Measurements from ENCODE around the gene PCDH9. TPM values are rescaled to one million over a fixed set of nuclear protein-coding genes. Genes with fewer than 3 reads are reported as not detected.

Gene PCDH9
- total RNA-seq, 1 donor from 2014 or later: 10.4 TPM

- H3K36me3 Mint-ChIP-seq (ENCODE audit: low read depth, unreplicated experiment): no peaks in the 10 kb centered on the region
Measured at GRCh38 chr13:66266348-66266747, 963.8 kb downstream of the PCDH9 start.

DNA sequence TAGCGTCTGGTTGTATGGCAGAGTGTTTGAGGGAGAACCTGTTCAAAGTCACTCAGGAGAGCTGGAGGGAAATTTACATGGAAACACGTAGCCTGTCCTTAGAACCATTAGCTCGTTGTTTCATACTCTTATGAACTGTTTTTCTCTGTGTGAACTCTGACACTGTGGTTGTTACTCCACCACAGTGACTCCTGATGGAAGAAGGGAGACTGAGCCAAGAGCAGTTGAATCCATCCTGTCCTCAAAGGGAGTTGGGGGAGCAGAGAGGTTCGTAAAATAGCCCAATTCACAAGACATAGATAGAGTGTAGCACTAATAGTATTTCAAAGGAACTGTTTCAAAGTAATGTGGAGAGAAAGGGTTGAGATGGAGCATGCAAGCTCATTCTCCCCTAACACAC is 964.8 kb downstream of the PCDH9 start:
- Histone ChIP-seq H3K79me2 (ENCODE audit: insufficient read depth, low read length) (no peaks in the 10 kb centered on the region), H4K20me1 (ENCODE audit: insufficient read depth, low read length) (no peaks in the 10 kb centered on the region), H3K4me3 (ENCODE audit: insufficient read depth, low read depth, low read length) (no peak overlapping the region), H2AFZ (ENCODE audit: low read depth, low read length) (peak overlapping the region; percentile 57), H3K27ac (ENCODE audit: low read depth, low read length) (peak overlapping the region; percentile 15), H3K9ac (ENCODE audit: low read length) (no peak overlapping the region), H3K4me1 (ENCODE audit: insufficient read depth, low read length) (peaks cover 7% of the 10 kb centered on the region), H3K36me3 (ENCODE audit: insufficient read depth, low read length) (no peaks in the 10 kb centered on the region), H3K27me3 (ENCODE audit: insufficient read depth, low read length) (no peaks in the 10 kb centered on the region), H3K4me2 (ENCODE audit: low read length) (peak overlapping the region; percentile 67), H3K9me3 (ENCODE audit: insufficient read depth, low read depth, low read length) (no peaks in the 10 kb centered on the region)
- no peaks in the 10 kb centered on the region for H3K36me3 Mint-ChIP-seq (ENCODE audit: low read depth, unreplicated experiment)
- H3K27ac Mint-ChIP-seq (ENCODE audit: unreplicated experiment): no peak overlapping the region
- no peak for TF ChIP-seq EZH2 (IDR thresholded peaks at IDR 0.05; ENCODE audit: insufficient read depth, low read length)
- TF ChIP-seq, protein P1, sequence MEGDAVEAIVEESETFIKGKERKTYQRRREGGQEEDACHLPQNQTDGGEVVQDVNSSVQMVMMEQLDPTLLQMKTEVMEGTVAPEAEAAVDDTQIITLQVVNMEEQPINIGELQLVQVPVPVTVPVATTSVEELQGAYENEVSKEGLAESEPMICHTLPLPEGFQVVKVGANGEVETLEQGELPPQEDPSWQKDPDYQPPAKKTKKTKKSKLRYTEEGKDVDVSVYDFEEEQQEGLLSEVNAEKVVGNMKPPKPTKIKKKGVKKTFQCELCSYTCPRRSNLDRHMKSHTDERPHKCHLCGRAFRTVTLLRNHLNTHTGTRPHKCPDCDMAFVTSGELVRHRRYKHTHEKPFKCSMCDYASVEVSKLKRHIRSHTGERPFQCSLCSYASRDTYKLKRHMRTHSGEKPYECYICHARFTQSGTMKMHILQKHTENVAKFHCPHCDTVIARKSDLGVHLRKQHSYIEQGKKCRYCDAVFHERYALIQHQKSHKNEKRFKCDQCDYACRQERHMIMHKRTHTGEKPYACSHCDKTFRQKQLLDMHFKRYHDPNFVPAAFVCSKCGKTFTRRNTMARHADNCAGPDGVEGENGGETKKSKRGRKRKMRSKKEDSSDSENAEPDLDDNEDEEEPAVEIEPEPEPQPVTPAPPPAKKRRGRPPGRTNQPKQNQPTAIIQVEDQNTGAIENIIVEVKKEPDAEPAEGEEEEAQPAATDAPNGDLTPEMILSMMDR (IDR thresholded peaks at IDR 0.05; ENCODE audit: insufficient read depth, low read depth, low read length): no peak
- no peaks in the 10 kb centered on the region for H3K4me1 Mint-ChIP-seq (ENCODE audit: low read depth, unreplicated experiment)
- FAIRE-seq (no peak), DNase-seq (ENCODE audit: low read depth) (peak; percentile 56)
- no peaks in the 10 kb centered on the region for H3K9me3 Mint-ChIP-seq (ENCODE audit: unreplicated experiment)
- no peak overlapping the region for H3K4me3 Mint-ChIP-seq (ENCODE audit: unreplicated experiment)
- H3K27me3 Mint-ChIP-seq (ENCODE audit: low read depth, unreplicated experiment): no peaks in the 10 kb centered on the region

More at GRCh38 chr13:66266348-66266747, 963.8 kb downstream of the PCDH9 start:
- H3K27me3 ChIP-seq (ENCODE audit: insufficient read depth, low read length): no peaks in the 10 kb centered on the region
- H3K9me3 ChIP-seq (ENCODE audit: insufficient read depth, low read depth, low read length): no peaks in the 10 kb centered on the region
- H3K79me2 ChIP-seq (ENCODE audit: insufficient read depth, low read length): no peaks in the 10 kb centered on the region
- no peak overlapping the region for H3K27ac ChIP-seq (ENCODE audit: low read depth, low read length)
- H3K4me1 ChIP-seq (ENCODE audit: insufficient read depth, low read length): peaks cover 7% of the 10 kb centered on the region
- TF ChIP-seq EZH2 (IDR thresholded peaks at IDR 0.05; ENCODE audit: insufficient read depth, low read length): no peak
- TF ChIP-seq, protein P1 (IDR thresholded peaks at IDR 0.05; ENCODE audit: insufficient read depth, low read depth, low read length): no peak
- Mint-ChIP-seq H3K27me3 (ENCODE audit: low read depth, unreplicated experiment) (no peaks in the 10 kb centered on the region), H3K27ac (ENCODE audit: unreplicated experiment) (no peak overlapping the region), H3K4me3 (ENCODE audit: unreplicated experiment) (no peak overlapping the region), H3K4me1 (ENCODE audit: low read depth, unreplicated experiment) (no peaks in the 10 kb centered on the region), H3K9me3 (ENCODE audit: unreplicated experiment) (no peaks in the 10 kb centered on the region)
- DNase-seq (ENCODE audit: low read depth) (no peak), FAIRE-seq (no peak)
- H3K4me3 ChIP-seq (ENCODE audit: insufficient read depth, low read depth, low read length): no peak overlapping the region
- no peaks in the 10 kb centered on the region for H4K20me1 ChIP-seq (ENCODE audit: insufficient read depth, low read length)
- no peak overlapping the region for H2AFZ ChIP-seq (ENCODE audit: low read depth, low read length)
- no peak overlapping the region for H3K9ac ChIP-seq (ENCODE audit: low read length)
- no peaks in the 10 kb centered on the region for H3K36me3 ChIP-seq (ENCODE audit: insufficient read depth, low read length)
- H3K4me2 ChIP-seq (ENCODE audit: low read length): no peak overlapping the region

GRCh38 chr13:66264971-66265370 is 965.2 kb downstream of the PCDH9 start:
- no peak for FAIRE-seq
- H3K36me3 ChIP-seq (ENCODE audit: insufficient read depth, low read length): no peaks in the 10 kb centered on the region
- H3K4me3 ChIP-seq (ENCODE audit: insufficient read depth, low read depth, low read length): no peak overlapping the region

More at GRCh38 chr13:66264971-66265370, 965.2 kb downstream of the PCDH9 start:
- no peaks in the 10 kb centered on the region for H3K4me1 Mint-ChIP-seq (ENCODE audit: low read depth, unreplicated experiment)
- H3K4me2 ChIP-seq (ENCODE audit: low read length): peak overlapping the region; percentile 67
- H3K4me3 Mint-ChIP-seq (ENCODE audit: unreplicated experiment): no peak overlapping the region
- H3K36me3 Mint-ChIP-seq (ENCODE audit: low read depth, unreplicated experiment): no peaks in the 10 kb centered on the region
- no peak overlapping the region for H3K9ac ChIP-seq (ENCODE audit: low read length)
- no peak overlapping the region for H3K27ac Mint-ChIP-seq (ENCODE audit: unreplicated experiment)
- peak; percentile 62 for DNase-seq (ENCODE audit: low read depth)
- TF ChIP-seq, protein P1 (IDR thresholded peaks at IDR 0.05; ENCODE audit: insufficient read depth, low read depth, low read length): no peak
- no peak for TF ChIP-seq EZH2 (IDR thresholded peaks at IDR 0.05; ENCODE audit: insufficient read depth, low read length)
- H3K27ac ChIP-seq (ENCODE audit: low read depth, low read length): peak overlapping the region; percentile 15
- no peaks in the 10 kb centered on the region for H3K79me2 ChIP-seq (ENCODE audit: insufficient read depth, low read length)
- H3K4me1 ChIP-seq (ENCODE audit: insufficient read depth, low read length): peaks cover 7% of the 10 kb centered on the region
- no peaks in the 10 kb centered on the region for H3K27me3 ChIP-seq (ENCODE audit: insufficient read depth, low read length)
- peaks cover 1% of the 10 kb centered on the region for H3K9me3 Mint-ChIP-seq (ENCODE audit: unreplicated experiment)
- H3K27me3 Mint-ChIP-seq (ENCODE audit: low read depth, unreplicated experiment): no peaks in the 10 kb centered on the region
- H2AFZ ChIP-seq (ENCODE audit: low read depth, low read length): peak overlapping the region; percentile 57
- H4K20me1 ChIP-seq (ENCODE audit: insufficient read depth, low read length): no peaks in the 10 kb centered on the region
- H3K9me3 ChIP-seq (ENCODE audit: insufficient read depth, low read depth, low read length): no peaks in the 10 kb centered on the region

All from astrocyte (in vitro differentiated cells and primary cell).